H1 (cell line): ENCODE measurements around the gene AOPEP. TPM values are rescaled to one million over a fixed set of nuclear protein-coding genes. Genes with fewer than 3 reads are reported as not detected.

Experiments used
- BACH1 ChIP-seq: IDR thresholded peaks from 2 replicates; pipeline ENCODE4 v1.6.1; 2012; ENCODE audit warnings: low read length, improper control_type of control experiment
- BCL11A ChIP-seq, 2 experiments: IDR thresholded peaks; one replicate each; pipeline ENCODE4 v1.6.1; 2011; ENCODE audit warnings: low read depth in 2 of 2, low read length in 2 of 2, mild to moderate bottlenecking in 2 of 2
- E2F6 ChIP-seq: IDR thresholded peaks from 2 replicates; pipeline ENCODE4 v1.6.1; 2012; ENCODE audit warnings: inconsistent platforms
- PHF8 ChIP-seq: fragments of 200-600 bp; sonication (generic); conservative IDR thresholded peaks from 2 replicates; pipeline ENCODE4 v1.7.1; 2012; ENCODE audit warnings: low read depth, mild to moderate bottlenecking, inconsistent platforms, low read length, moderate library complexity
- RBBP5 ChIP-seq: IDR thresholded peaks from 2 replicates; pipeline ENCODE4 v1.7.1; 2012; ENCODE audit warnings: low read depth, mild to moderate bottlenecking, inconsistent platforms, low read length, moderate library complexity, borderline replicate concordance
- TAF7 ChIP-seq: optimal IDR thresholded peaks from 2 replicates; pipeline ENCODE3; 2011; ENCODE audit warnings: low read depth, mild to moderate bottlenecking, inconsistent platforms, low read length, moderate library complexity, borderline replicate concordance
- TCF12 ChIP-seq: IDR thresholded peaks from 2 replicates; pipeline ENCODE4 v1.6.1; 2011; ENCODE audit warnings: low read depth, mild to moderate bottlenecking, low read length
- YY1 ChIP-seq: IDR thresholded peaks from 2 replicates; pipeline ENCODE4 v1.6.1; 2011; ENCODE audit warnings: low read depth, mild to moderate bottlenecking, low read length
- polyA plus RNA-seq, 7 experiments: library from polyadenylated mRNA; depleted of rRNA in 3 of 7; stranded (reverse) in 5 of 7; unstranded in 2 of 7; fragments of >200 nt in 5 of 7; fragments of 200-250 nt in 2 of 7; gene quantifications; 1 replicate in 5 of 7; 2 replicates in 1 of 7; 4 replicates in 1 of 7; pipeline versions ENCODE4 v1.2.1 to v1.2.3, GENCODE V29; 2011 to 2013; ENCODE audit warnings: missing spikeins in 2 of 7, mixed read lengths in 2 of 7
- total RNA-seq: library from RNA; stranded (reverse); fragmentation: NEBNext Ultra II Directional; extraction: Animal tissue kit (Norgen Biotek cat#: 25700); gene quantifications from 2 replicates; pipeline ENCODE4 v1.2.1, GENCODE V29; 2021

The AOPEP gene
- total and polyA plus RNA-seq, 2 of the 8 experiments (the other 6 are each of a cell fraction or from before 2014, with no cell fraction given) = 6.1 to 14.3 TPM

GRCh38 chr9:95047452-95048224 is 321.1 kb downstream of the AOPEP start (continued):
- TF ChIP-seq YY1 = no peak
- no peak for TF ChIP-seq TCF12
- TF ChIP-seq E2F6 = no peak
- TF ChIP-seq PHF8 = no peak
- TF ChIP-seq RBBP5 = no peak
- no peak for TF ChIP-seq BCL11A (IDR thresholded peaks at IDR 0.05; ENCODE audit: low read depth in 2 of 2, low read length in 2 of 2)
- no peak for TF ChIP-seq TAF7
- TF ChIP-seq BACH1 = no peak
